ENCODE measurements around the gene MAP3K4. TPM values are rescaled to one million over a fixed set of nuclear protein-coding genes. Genes with fewer than 3 reads are reported as not detected.

Gene MAP3K4
- total RNA-seq, 6 donors from 2014 or later = 23.7 to 52.1 (median 40.5) TPM

DNA sequence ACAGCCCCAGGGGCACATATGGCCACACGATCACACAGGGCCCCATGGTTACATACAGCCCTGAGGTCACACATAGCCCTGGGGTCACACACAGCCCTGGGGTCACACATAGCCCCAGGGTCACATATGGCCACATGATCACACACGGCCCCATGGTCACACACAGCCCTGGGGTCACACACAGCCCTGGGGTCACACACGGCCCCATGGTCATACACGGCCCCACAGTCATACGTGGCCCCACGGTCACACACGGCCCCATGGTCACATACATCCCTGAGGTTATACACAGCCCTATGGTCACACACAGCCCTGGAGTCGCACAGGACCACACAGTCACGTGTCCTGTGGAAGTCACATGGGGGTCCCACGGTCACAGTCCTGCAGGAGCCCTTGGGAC, 162.2 kb downstream of the MAP3K4 start:
- no peaks in the 10 kb centered on the region for H3K4me1 ChIP-seq
- no peak overlapping the region for H3K27ac ChIP-seq
- no peaks in the 10 kb centered on the region for H3K27me3 ChIP-seq
- no peaks in the 10 kb centered on the region for H3K9me3 ChIP-seq
- TF ChIP-seq EP300 (IDR thresholded peaks at IDR 0.05) (no peak), POLR2A (IDR thresholded peaks at IDR 0.05) (no peak), POLR2AphosphoS5 (IDR thresholded peaks at IDR 0.05) (no peak)
- TF ChIP-seq, protein P1, sequence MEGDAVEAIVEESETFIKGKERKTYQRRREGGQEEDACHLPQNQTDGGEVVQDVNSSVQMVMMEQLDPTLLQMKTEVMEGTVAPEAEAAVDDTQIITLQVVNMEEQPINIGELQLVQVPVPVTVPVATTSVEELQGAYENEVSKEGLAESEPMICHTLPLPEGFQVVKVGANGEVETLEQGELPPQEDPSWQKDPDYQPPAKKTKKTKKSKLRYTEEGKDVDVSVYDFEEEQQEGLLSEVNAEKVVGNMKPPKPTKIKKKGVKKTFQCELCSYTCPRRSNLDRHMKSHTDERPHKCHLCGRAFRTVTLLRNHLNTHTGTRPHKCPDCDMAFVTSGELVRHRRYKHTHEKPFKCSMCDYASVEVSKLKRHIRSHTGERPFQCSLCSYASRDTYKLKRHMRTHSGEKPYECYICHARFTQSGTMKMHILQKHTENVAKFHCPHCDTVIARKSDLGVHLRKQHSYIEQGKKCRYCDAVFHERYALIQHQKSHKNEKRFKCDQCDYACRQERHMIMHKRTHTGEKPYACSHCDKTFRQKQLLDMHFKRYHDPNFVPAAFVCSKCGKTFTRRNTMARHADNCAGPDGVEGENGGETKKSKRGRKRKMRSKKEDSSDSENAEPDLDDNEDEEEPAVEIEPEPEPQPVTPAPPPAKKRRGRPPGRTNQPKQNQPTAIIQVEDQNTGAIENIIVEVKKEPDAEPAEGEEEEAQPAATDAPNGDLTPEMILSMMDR (IDR thresholded peaks at IDR 0.05) = no peak
- DNase-seq (peak in 1 of 2 donors; percentile 58), ATAC-seq (ENCODE audit: low FRiP score in 2 of 2) (peak; percentile 21 to 39)
- 95 to 96% methylated on average over 4 to 6 of the region's 10 CpGs for WGBS, 2 donors
- no peak overlapping the region for H3K4me3 ChIP-seq
- peaks cover 0 to 33% (median 7%) of the 10 kb centered on the region in 4 donors for H3K36me3 ChIP-seq

DNA sequence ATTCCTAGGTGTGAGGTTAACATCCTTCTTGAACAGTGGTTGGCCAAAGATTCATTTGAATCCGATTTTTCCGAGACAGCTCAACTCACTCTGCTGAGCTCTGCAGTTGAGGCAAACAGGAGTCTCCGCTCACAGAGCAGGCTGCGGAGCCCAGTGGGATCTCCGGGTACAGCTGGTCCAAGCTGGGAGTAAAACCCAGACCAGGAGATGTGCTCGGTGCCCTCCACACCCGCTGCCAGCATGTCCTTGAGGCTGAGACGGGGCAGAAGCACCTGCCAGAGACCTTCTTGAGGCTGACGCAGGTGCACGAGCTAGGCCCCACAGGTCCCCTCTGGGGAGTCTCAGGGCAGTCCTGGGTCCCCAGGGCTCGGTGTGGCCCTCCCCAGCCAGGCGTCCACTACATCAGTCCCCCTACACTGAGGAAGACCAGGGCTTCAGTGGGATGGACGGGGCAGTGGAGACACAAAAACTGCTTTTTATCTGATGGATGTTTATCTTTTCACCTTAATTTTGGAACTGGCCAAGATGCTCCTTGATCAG, 163.3 kb downstream of the MAP3K4 start:
- Histone ChIP-seq H3K4me1 (no peaks in the 10 kb centered on the region), H3K9me3 (no peaks in the 10 kb centered on the region), H3K36me3 (peaks cover 0 to 33% (median 7%) of the 10 kb centered on the region in 4 donors), H3K27ac (no peak overlapping the region), H3K4me3 (no peak overlapping the region), H3K27me3 (no peaks in the 10 kb centered on the region)
- TF ChIP-seq, protein P1 (IDR thresholded peaks at IDR 0.05) = no peak
- no peak for TF ChIP-seq EP300 (IDR thresholded peaks at IDR 0.05)
- ATAC-seq (ENCODE audit: low FRiP score in 2 of 2) (no peak), DNase-seq (peak in 1 of 2 donors; percentile 60)
- 96 to 97% methylated on average over 7 to 13 of the region's 13 CpGs for WGBS, 2 donors

DNA sequence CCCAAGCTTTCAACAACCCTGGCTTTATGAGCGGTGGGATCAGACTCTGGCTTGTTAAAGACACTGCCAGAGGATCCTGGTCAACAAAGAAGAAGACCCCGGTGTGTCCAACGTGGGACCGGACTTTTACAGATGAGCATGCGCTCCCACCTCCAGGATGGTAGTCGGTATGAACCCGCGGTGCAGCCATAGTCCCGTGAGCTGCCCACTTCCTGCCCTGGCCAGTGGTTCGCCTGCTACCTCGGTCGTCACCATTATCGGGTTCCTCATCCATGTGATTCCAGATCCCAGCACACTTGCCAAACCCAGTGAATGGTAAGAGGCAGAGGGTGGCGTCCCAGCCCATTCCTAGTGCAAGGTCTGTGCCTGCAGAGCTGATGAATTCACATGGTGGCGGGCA, 169.6 kb downstream of the MAP3K4 start:
- Histone ChIP-seq H3K36me3 (peaks cover 5 to 32% (median 13%) of the 10 kb centered on the region in 4 donors), H3K27ac (no peak overlapping the region), H3K9me3 (no peaks in the 10 kb centered on the region), H3K4me1 (no peaks in the 10 kb centered on the region), H3K27me3 (no peaks in the 10 kb centered on the region), H3K4me3 (no peak overlapping the region)
- no peak for DNase-seq
- TF ChIP-seq, protein P1 (IDR thresholded peaks at IDR 0.05) = no peak
- no peak for TF ChIP-seq POLR2A (IDR thresholded peaks at IDR 0.05)
- TF ChIP-seq POLR2AphosphoS5 (IDR thresholded peaks at IDR 0.05) = no peak
- TF ChIP-seq EP300 (IDR thresholded peaks at IDR 0.05) = no peak
- ATAC-seq (ENCODE audit: low FRiP score in 2 of 2) = no peak
- 90% methylated on average over 10 to 15 of the region's 15 CpGs for WGBS, 2 donors

DNA sequence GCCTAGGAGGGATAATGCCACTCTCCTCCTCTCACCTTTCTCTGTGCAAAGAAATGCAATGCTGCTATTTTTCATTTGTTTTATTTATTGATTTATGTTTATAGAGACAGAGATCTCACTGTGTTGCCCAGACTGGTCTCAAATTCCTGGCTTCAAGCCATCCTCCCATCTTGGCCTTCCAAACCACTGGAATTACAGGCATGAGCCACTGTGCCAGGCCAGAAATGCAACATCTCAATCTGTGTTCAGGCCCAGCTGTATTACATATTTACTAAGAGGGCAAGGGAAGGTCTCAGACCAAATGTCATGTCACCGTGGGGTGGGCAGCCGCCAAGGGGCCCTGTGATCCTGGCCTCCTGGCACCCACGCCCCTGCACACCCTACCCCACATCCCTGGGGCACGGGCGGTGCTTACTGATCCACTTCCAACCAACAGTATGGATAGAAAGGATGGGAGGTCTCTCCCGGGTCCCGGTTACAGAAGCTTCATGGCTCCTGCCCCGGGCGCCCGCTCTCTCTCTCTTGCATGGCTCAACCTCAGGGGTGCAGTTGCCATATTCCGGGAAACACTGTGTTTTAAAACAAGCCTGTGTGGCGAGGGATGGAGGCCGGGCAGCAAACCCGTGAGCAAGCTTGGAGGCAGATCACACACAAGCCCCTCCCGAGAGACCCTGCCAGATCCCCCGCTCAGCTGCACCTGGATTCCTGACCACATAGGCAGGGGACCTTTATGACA, 170.5 kb downstream of the MAP3K4 start:
- no peak for ATAC-seq (ENCODE audit: low FRiP score in 2 of 2)
- TF ChIP-seq POLR2AphosphoS5 (IDR thresholded peaks at IDR 0.05) = no peak
- no peak for TF ChIP-seq EP300 (IDR thresholded peaks at IDR 0.05)
- TF ChIP-seq POLR2A (IDR thresholded peaks at IDR 0.05) = no peak
- Histone ChIP-seq H3K4me3 (no peak overlapping the region), H3K9me3 (no peaks in the 10 kb centered on the region), H3K36me3 (peaks cover 5 to 32% (median 13%) of the 10 kb centered on the region in 4 donors), H3K27ac (no peak overlapping the region), H3K27me3 (no peaks in the 10 kb centered on the region), H3K4me1 (no peaks in the 10 kb centered on the region)
- DNase-seq = no peak
- 94 to 98% methylated on average over 9 to 16 of the region's 16 CpGs for WGBS, 2 donors

DNA sequence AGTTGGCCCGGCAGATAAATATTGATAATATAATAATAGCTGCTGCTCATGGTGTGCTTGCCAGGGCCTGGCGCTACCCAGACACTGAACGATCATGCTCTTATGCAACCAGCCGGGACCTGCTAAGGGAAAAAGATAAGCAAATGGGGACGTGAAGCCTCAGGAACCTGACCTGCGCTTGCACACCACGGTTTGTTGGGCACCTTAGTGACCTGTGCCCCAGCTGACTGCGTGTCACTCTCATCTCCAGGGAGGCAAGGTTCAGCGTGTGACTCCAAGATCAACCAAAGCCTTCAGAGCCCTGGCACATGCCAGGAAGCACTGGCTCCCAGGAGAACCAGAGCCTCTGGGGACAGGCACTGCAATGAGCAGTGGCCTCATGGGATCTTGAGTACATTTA, 171.2 kb downstream of the MAP3K4 start:
- 88 to 95% methylated on average over 9 of the region's 9 CpGs for WGBS, 2 donors

More for the DNA sequence above, 171.2 kb downstream of the MAP3K4 start:
- ATAC-seq (ENCODE audit: low FRiP score in 2 of 2) = no peak
- peaks cover 5 to 32% (median 13%) of the 10 kb centered on the region in 4 donors for H3K36me3 ChIP-seq
- H3K4me3 ChIP-seq = no peak overlapping the region
- DNase-seq = no peak
- no peaks in the 10 kb centered on the region for H3K27me3 ChIP-seq
- TF ChIP-seq POLR2AphosphoS5 (IDR thresholded peaks at IDR 0.05) (no peak), EP300 (IDR thresholded peaks at IDR 0.05) (no peak), POLR2A (IDR thresholded peaks at IDR 0.05) (no peak)
- TF ChIP-seq, protein P1 (IDR thresholded peaks at IDR 0.05) = no peak
- H3K9me3 ChIP-seq = no peaks in the 10 kb centered on the region
- H3K27ac ChIP-seq = no peak overlapping the region
- no peaks in the 10 kb centered on the region for H3K4me1 ChIP-seq
